Neuron (in vitro differentiated cells): Measurements from ENCODE around the gene RAB11FIP2.
"Not testable (repeated sequence)": the region's sequence is repeated elsewhere in the genome, so short reads cannot be mapped to it uniquely, and the experiment has no call there.

ENCODE experiments used
- H2AFZ ChIP-seq: one replicate; pipeline ENCODE4 v1.6.1; 2013; ENCODE audit warnings: low read depth, mild to moderate bottlenecking, inconsistent platforms, low read length, moderate library complexity
- H3K27me3 ChIP-seq: one replicate; pipeline ENCODE4 v1.6.1; 2013; ENCODE audit warnings: low read length; ENCODE audit not compliant: insufficient read depth
- H3K36me3 ChIP-seq: one replicate; pipeline ENCODE4 v1.6.1; 2013; ENCODE audit warnings: low read length; ENCODE audit not compliant: insufficient read depth
- H3K4me1 ChIP-seq: one replicate; pipeline ENCODE4 v1.6.1; 2013; ENCODE audit warnings: low read length; ENCODE audit not compliant: insufficient read depth
- H3K4me3 ChIP-seq: 2 replicates; pipeline ENCODE4 v1.5.1; 2013; ENCODE audit warnings: mild to moderate bottlenecking, low read length, moderate library complexity
- H3K9me3 ChIP-seq: one replicate; pipeline ENCODE4 v1.6.1; 2013; ENCODE audit warnings: low read length

Gene RAB11FIP2, protein sequence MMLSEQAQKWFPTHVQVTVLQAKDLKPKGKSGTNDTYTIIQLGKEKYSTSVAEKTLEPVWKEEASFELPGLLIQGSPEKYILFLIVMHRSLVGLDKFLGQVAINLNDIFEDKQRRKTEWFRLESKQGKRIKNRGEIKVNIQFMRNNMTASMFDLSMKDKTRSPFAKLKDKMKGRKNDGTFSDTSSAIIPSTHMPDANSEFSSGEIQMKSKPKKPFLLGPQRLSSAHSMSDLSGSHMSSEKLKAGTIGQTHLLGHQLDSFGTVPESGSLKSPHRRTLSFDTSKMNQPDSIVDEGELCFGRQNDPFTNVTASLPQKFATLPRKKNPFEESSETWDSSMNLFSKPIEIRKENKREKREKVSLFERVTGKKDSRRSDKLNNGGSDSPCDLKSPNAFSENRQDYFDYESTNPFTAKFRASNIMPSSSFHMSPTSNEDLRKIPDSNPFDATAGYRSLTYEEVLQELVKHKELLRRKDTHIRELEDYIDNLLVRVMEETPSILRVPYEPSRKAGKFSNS

DNA sequence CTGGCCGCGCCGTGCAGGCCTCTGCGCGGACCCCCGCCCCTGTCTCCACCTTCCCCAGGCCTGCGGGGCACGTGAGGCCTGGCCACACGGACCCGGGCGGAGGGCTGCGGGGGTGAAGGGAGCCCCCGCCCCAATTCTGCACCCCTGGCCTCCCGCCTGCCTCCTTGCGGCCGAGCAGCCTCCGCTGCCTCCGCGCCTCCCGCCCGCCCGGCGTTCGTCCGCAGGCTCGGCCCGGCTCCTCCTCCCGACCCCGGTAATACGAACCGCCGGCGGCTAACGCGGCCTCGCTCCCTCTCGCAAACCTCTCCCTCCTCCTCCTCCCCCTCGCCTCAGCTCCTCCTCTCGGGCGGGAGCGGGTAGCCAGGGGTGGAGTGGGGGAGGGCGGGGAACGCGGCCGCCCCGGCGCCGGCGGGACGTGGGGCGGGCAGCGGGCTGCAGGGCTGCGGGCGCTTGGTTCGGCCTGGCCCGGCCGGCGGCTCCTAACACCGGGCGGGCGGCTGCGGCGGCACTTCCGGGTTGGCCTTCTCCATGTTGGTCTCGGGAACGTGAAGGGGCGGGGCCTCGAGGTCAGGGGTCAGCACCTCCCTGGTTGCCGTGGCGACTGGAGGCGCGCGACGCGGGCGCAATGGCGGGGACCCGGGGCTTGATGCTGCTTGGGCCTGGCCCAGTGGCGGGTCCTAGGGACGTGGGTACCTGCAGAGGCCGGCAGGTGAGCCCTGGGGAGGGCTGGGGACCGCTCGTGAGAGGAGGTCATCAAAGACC is at the start of gene RAB11FIP2:
Gene RAB11FIP2, minus strand, starts transcription at position 547 of the 762 bp plus-strand sequence. CDS start 778 bp downstream, outside the sequence.
- no peaks in the 10 kb centered on the region for H3K27me3 ChIP-seq
- peak within 1 kb of the TSS; percentile 87 for H2AFZ ChIP-seq
- H3K36me3 ChIP-seq: no peaks in the 10 kb centered on the region
- H3K9me3 ChIP-seq: no peaks in the 10 kb centered on the region
- H3K4me1 ChIP-seq: peaks cover 17% of the 10 kb centered on the region
- H3K4me3 ChIP-seq: peak within 1 kb of the TSS; percentile 88

DNA sequence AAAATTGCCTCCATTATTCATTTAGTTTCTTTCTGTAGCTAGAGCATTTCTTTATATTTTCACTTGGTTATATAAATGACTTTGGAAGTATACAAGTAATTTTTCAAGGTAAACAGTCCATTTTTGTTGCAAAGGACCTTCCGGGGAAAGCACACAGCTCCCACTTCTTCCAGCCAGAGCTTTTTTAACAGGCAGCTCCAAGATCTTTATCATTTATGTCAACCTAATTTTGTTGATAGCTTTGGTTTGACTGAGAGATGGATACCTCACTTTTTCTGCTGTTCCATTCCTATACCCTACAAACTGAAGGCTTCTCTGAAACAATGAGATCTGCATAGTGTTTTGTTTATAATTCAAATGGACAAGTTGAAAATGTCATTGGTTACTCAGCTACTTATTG is 49.3 kb upstream of the RAB11FIP2 start:
- H3K4me3 ChIP-seq: no peak overlapping the region
- H2AFZ ChIP-seq: no peak overlapping the region

DNA sequence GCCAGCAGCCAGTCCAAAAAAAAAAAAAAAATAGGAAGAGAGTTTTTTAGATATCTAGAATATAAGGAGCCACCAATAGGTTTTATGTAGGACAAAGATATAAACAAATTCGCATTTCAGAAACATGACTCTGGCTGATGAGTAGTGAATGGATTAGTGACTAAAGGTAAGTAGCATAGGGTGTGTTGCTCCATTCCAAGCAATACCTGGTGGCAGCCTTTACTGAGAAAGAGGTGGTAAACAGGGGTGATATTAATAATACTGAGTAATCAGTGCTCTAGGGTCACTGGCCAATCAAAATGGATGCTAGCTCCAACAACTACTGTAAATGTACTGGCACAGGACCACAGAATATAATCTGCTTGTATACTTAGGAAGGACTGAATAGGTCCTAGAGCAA is 45.5 kb upstream of the RAB11FIP2 start:
- H3K9me3 ChIP-seq: no peaks in the 10 kb centered on the region
- no peak overlapping the region for H2AFZ ChIP-seq
- H3K27me3 ChIP-seq: no peaks in the 10 kb centered on the region
- H3K4me1 ChIP-seq: no peaks in the 10 kb centered on the region
- no peaks in the 10 kb centered on the region for H3K36me3 ChIP-seq
- H3K4me3 ChIP-seq: no peak overlapping the region

More for the DNA sequence above, 49.3 kb upstream of the RAB11FIP2 start:
- Histone ChIP-seq H3K4me1 (no peaks in the 10 kb centered on the region), H3K36me3 (no peaks in the 10 kb centered on the region), H3K27me3 (no peaks in the 10 kb centered on the region), H3K9me3 (no peaks in the 10 kb centered on the region)

DNA sequence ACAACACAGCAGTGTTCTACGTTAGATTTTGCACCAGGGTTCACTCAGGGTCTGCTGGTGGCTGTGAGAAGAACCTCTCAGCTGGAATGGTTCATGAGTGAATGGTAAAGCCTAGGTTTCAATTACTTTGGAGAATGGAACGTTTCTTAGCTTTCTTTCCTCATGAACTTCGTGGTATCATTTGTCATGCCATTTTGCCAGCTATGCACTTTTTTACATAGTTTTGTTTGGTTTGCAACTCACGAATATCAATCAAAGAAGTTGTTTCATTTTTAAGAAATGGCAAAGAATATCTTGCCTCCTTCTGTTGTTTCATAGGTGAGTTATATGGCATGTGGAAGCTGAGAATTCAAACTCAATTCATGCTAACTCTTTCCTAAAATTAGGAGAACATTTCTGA is 34.1 kb upstream of the RAB11FIP2 start:
- Histone ChIP-seq H3K4me3 (no peak overlapping the region), H3K4me1 (no peaks in the 10 kb centered on the region), H3K27me3 (no peaks in the 10 kb centered on the region), H3K9me3 (no peaks in the 10 kb centered on the region), H3K36me3 (no peaks in the 10 kb centered on the region), H2AFZ (no peak overlapping the region)

DNA sequence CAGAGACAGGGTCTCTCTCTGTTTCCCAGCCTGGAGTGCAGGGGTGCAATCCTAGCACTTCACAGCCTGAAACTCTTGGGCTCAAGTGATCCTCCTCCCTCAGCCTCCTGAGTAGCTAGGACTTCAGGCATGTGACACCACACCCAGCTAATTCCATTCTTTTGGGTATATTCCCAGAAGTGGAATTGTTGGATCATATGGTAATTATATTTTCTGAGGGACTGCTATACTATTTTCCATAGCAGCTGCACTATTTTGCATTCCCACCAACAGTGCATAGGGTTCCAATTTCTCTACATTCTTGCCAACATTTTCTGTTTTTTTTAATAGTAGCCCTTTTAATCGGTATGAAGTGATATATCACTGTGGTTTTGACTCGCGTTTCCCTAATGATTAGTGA is 30.0 kb upstream of the RAB11FIP2 start:
- H2AFZ ChIP-seq: no peak overlapping the region
- no peaks in the 10 kb centered on the region for H3K9me3 ChIP-seq
- H3K4me1 ChIP-seq: no peaks in the 10 kb centered on the region
- H3K36me3 ChIP-seq: no peaks in the 10 kb centered on the region
- H3K27me3 ChIP-seq: no peaks in the 10 kb centered on the region
- H3K4me3 ChIP-seq: no peak overlapping the region

DNA sequence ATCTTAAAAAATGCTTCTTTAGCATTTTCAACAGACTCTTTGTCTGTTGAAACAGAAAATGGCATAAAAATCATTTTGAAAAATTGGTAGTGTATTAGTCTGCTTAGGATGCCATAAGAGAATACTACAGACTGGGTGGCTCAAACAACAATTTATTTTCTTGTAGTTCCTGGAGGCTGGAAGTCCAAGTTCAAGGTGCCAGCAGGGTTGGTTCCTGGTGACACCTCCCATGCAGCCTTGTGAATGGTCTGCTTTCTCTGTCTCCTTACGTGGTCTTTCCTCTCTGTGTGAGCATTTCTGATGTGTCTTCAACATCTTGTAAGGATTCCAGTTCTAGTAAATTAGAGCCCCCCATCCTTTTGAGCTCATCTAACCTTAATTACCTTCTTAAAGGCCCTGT is 26.1 kb upstream of the RAB11FIP2 start:
- H2AFZ ChIP-seq: no peak overlapping the region
- H3K36me3 ChIP-seq: no peaks in the 10 kb centered on the region
- H3K4me1 ChIP-seq: no peaks in the 10 kb centered on the region
- no peaks in the 10 kb centered on the region for H3K9me3 ChIP-seq
- no peaks in the 10 kb centered on the region for H3K27me3 ChIP-seq
- no peak overlapping the region for H3K4me3 ChIP-seq

DNA sequence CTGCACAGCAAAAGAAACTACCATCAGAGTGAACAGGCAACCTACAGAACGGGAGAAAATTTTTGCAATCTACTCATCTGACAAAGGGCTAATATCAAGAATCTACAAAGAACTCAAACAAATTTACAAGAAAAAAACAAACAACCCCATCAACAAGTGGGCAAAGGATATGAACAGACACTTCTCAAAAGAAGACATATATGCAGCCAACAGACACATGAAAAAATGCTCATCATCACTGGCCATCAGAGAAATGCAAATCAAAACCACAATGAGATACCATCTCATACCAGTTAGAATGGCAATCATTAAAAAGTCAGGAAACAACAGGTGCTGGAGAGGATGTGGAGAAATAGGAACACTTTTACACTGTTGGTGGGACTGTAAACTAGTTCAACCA is 20.6 kb upstream of the RAB11FIP2 start:
- H3K9me3 ChIP-seq, H2AFZ ChIP-seq, H3K27me3 ChIP-seq, H3K4me3 ChIP-seq, H3K36me3 ChIP-seq, H3K4me1 ChIP-seq: not testable (repeated sequence)

DNA sequence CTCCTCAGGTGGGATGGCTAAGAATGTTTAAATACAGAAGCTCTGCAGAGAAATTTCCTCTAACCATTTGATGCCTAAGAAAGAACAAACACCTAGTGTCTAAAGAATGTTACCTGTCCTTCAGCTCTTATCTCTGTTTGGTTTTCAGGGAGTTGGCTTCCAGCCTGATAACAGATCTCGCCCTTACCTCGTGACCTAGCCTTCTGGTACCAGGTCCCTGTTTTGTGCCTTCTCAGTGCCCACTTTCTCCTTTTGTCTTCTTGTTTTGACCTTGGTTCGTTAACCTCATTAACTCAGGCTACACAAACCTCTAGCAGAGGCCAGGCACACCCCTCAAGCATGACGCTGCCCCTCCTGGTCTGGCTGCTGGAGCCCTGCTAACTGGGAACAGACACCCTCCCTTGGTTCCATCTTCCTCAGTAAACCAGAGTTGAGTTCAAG is 16.1 kb upstream of the RAB11FIP2 start:
- Histone ChIP-seq H2AFZ (no peak overlapping the region), H3K36me3 (no peaks in the 10 kb centered on the region), H3K9me3 (peaks cover 3% of the 10 kb centered on the region), H3K4me1 (no peaks in the 10 kb centered on the region), H3K4me3 (no peak overlapping the region), H3K27me3 (no peaks in the 10 kb centered on the region)

DNA sequence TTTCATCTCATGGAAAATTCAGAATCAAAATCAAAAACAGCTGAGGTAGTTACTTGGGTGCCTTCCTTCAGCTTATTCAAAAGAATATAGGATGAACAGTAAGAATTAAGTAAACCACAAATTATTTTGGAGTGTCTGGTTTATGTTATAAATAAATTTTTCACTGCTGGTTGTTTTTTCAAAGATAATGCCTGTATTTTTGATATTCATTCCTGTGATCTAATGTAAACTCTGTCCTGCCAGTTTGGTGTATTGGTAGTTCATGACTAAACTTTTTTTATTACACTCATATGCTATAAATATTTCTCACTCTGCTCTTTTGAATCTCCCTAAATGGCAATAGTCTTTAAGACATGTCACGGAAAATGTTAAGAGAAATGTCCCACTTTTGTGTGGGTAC is 11.6 kb upstream of the RAB11FIP2 start:
- H3K36me3 ChIP-seq: no peaks in the 10 kb centered on the region
- H2AFZ ChIP-seq: no peak overlapping the region
- no peaks in the 10 kb centered on the region for H3K9me3 ChIP-seq
- H3K4me1 ChIP-seq: no peaks in the 10 kb centered on the region
- H3K4me3 ChIP-seq: no peak overlapping the region
- no peaks in the 10 kb centered on the region for H3K27me3 ChIP-seq

DNA sequence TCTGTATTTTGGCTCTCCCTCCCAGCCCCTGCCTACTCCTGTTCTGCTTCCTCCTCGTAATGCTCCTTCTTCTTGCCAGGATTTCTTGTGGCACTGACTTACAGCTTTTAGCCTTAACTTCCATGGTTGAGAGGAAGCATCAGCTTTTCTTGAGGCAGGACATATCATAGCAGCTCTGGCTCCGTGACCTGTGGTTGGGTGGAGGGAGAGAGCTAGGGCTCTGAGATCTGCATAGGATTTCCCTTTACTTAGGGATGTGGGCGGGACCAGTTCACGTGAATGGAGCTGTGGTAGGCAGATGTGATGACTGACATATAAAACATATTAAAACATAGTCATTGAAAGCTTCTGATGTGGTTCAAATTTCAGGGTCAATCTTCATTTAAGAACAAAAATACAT is 10.6 kb upstream of the RAB11FIP2 start:
- H2AFZ ChIP-seq: no peak overlapping the region
- no peaks in the 10 kb centered on the region for H3K27me3 ChIP-seq
- no peaks in the 10 kb centered on the region for H3K4me1 ChIP-seq
- H3K9me3 ChIP-seq: no peaks in the 10 kb centered on the region
- H3K4me3 ChIP-seq: no peak overlapping the region
- H3K36me3 ChIP-seq: no peaks in the 10 kb centered on the region

DNA sequence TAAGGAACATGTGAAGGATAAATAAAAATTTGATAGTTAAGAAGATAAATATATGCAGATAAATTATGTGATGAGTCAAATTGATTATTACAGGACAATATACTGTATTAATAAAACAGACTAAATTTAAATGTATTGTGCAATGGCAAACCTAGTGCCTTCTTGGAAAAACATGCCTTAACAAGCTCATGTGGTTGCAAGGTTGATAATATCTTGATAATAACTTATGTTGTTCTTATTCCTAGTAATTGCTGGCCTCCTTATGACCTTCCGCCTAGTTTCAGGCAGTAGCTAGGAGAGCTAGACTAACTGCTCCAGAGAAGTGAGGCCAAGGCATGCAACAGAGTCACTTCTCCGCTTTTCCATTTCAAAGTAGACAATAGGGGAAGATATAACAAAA is 7.6 kb upstream of the RAB11FIP2 start:
- H3K36me3 ChIP-seq: no peaks in the 10 kb centered on the region
- no peaks in the 10 kb centered on the region for H3K27me3 ChIP-seq
- H3K4me3 ChIP-seq: no peak overlapping the region
- no peaks in the 10 kb centered on the region for H3K9me3 ChIP-seq
- H2AFZ ChIP-seq: no peak overlapping the region
- H3K4me1 ChIP-seq: no peaks in the 10 kb centered on the region

DNA sequence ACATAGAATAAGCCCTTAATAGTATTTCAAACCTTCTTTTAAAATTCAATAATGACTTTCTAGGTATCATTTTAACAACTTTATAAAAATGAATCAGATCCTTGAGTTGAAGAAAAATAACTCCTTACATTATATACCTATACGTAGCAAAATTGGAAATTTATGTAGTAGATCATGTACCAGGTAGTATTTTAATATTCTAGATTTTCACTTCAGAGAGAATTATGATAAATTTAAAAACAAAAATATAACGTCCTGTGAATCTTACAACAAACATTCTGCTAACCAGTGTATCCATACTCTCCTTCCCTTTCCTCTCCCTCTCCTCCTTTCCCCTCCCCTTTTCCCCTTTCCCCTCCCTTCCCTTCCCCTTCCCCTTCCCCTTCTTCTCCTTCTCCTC is 6.1 kb upstream of the RAB11FIP2 start:
- H3K9me3 ChIP-seq: no peaks in the 10 kb centered on the region
- no peak overlapping the region for H3K4me3 ChIP-seq
- H3K4me1 ChIP-seq: no peaks in the 10 kb centered on the region
- no peak overlapping the region for H2AFZ ChIP-seq
- no peaks in the 10 kb centered on the region for H3K36me3 ChIP-seq
- no peaks in the 10 kb centered on the region for H3K27me3 ChIP-seq

DNA sequence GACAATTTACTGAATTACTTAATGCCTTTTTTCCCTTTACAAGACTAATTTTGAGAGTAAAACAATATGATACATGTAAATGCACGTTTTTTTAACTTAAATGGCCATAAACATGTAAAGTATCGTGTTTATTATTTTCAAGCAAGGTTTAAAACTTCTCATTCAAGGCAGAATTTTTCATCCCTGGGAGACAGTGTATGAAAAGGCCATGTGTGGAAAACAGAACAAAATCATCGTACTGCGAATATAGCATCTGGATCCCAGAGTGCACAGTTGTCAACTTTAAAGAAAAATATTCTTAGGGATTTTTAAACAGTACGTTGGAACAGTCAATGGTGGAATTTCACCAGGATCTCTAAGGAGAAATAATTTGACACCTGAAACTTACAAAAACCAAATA is 1.1 kb upstream of the RAB11FIP2 start:
- Histone ChIP-seq H3K27me3 (no peaks in the 10 kb centered on the region), H3K4me3 (no peak overlapping the region), H2AFZ (no peak overlapping the region), H3K4me1 (peaks cover 17% of the 10 kb centered on the region), H3K36me3 (no peaks in the 10 kb centered on the region), H3K9me3 (no peaks in the 10 kb centered on the region)
